ENCODE measurements around the gene GUSB. TPM values are rescaled to one million over a fixed set of nuclear protein-coding genes. Genes with fewer than 3 reads are reported as not detected.

GUSB gene
- total and polyA plus RNA-seq, 2 experiments from 2014 or later: 33.8 to 54.6 TPM

DNA sequence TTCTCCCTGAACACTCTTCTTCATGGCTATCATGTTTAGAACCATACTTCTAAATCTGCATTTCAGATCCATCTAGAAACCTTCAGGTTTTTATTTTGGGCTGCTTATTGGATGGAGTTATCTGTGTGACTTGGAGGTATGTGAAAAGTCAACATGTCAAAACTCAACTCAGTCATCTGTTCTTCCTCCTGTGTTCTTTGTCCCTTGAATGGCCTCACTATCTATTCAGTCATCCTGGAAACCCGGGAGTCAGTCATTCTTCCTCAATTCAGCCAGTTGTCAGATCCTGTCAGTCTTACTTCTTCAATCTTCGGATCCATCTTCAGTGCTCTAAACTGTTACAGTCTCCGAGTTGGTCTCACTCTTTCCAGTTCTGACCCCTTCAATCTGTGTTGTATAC lies 57.0 kb downstream of the GUSB start:
- Histone ChIP-seq H3K9me3 (ENCODE audit: low read depth) (no peaks in the 10 kb centered on the region), H3K36me3 (no peaks in the 10 kb centered on the region), H3K27ac (no peak overlapping the region), H3K27me3 (no peaks in the 10 kb centered on the region), H3K4me3 (no peak overlapping the region), H3K4me1 (ENCODE audit: low read depth) (no peaks in the 10 kb centered on the region)
- DNase-seq (ENCODE audit: low read depth in 1 of 2, low spot score in 1 of 2): no peak
- TF ChIP-seq, protein P1, sequence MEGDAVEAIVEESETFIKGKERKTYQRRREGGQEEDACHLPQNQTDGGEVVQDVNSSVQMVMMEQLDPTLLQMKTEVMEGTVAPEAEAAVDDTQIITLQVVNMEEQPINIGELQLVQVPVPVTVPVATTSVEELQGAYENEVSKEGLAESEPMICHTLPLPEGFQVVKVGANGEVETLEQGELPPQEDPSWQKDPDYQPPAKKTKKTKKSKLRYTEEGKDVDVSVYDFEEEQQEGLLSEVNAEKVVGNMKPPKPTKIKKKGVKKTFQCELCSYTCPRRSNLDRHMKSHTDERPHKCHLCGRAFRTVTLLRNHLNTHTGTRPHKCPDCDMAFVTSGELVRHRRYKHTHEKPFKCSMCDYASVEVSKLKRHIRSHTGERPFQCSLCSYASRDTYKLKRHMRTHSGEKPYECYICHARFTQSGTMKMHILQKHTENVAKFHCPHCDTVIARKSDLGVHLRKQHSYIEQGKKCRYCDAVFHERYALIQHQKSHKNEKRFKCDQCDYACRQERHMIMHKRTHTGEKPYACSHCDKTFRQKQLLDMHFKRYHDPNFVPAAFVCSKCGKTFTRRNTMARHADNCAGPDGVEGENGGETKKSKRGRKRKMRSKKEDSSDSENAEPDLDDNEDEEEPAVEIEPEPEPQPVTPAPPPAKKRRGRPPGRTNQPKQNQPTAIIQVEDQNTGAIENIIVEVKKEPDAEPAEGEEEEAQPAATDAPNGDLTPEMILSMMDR (IDR thresholded peaks at IDR 0.05; ENCODE audit: low read depth, low read length): no peak

DNA sequence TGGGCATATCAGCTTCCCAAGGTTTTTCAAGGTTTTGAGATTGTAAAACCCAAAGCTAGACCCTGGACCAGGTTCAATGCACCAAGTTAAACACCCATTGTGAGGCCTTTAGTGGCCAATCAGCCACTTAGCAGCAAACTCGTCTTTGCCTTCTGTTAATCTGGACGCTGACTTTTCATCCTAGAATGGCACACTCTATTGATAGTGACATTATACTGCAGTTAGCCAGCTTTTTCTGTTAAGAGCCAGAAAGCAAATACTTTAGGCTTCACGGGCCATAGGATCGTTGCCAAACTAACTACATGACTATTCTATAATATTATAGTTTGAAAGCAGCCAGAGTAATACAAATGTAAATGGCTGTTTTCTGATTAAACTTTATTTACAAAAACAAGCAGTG lies 57.8 kb downstream of the GUSB start:
- no peak for DNase-seq (ENCODE audit: low read depth in 1 of 2, low spot score in 1 of 2)
- no peaks in the 10 kb centered on the region for H3K4me1 ChIP-seq (ENCODE audit: low read depth)
- H3K27me3 ChIP-seq: no peaks in the 10 kb centered on the region
- TF ChIP-seq, protein P1 (IDR thresholded peaks at IDR 0.05; ENCODE audit: low read depth, low read length): no peak
- H3K27ac ChIP-seq: no peak overlapping the region
- H3K4me3 ChIP-seq: no peak overlapping the region
- H3K36me3 ChIP-seq: no peaks in the 10 kb centered on the region
- no peaks in the 10 kb centered on the region for H3K9me3 ChIP-seq (ENCODE audit: low read depth)

DNA sequence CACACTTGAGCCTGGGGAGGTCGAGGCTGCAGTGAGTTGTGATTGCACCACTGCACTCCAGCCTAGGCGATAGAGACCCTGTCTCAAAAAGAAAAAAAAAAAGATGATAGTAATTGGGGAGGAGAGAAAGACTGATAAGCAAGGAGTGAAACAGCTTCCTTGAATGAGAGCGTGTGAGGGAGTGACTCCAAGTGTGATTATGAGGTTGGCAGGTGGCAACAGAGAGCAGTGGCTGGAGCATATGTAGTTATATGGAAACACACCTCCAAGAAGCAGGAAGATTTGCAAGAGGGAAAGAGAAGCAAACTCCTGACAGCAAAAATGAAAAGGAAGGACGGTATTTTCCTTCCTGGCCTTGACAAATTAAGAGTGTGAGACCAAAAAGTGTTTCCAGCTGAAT lies 58.7 kb downstream of the GUSB start:
- no peak overlapping the region for H3K4me3 ChIP-seq
- H3K36me3 ChIP-seq: no peaks in the 10 kb centered on the region
- H3K9me3 ChIP-seq (ENCODE audit: low read depth): no peaks in the 10 kb centered on the region
- no peaks in the 10 kb centered on the region for H3K4me1 ChIP-seq (ENCODE audit: low read depth)
- no peak for DNase-seq (ENCODE audit: low read depth in 1 of 2, low spot score in 1 of 2)
- TF ChIP-seq, protein P1 (IDR thresholded peaks at IDR 0.05; ENCODE audit: low read depth, low read length): no peak
- no peaks in the 10 kb centered on the region for H3K27me3 ChIP-seq
- H3K27ac ChIP-seq: no peak overlapping the region

DNA sequence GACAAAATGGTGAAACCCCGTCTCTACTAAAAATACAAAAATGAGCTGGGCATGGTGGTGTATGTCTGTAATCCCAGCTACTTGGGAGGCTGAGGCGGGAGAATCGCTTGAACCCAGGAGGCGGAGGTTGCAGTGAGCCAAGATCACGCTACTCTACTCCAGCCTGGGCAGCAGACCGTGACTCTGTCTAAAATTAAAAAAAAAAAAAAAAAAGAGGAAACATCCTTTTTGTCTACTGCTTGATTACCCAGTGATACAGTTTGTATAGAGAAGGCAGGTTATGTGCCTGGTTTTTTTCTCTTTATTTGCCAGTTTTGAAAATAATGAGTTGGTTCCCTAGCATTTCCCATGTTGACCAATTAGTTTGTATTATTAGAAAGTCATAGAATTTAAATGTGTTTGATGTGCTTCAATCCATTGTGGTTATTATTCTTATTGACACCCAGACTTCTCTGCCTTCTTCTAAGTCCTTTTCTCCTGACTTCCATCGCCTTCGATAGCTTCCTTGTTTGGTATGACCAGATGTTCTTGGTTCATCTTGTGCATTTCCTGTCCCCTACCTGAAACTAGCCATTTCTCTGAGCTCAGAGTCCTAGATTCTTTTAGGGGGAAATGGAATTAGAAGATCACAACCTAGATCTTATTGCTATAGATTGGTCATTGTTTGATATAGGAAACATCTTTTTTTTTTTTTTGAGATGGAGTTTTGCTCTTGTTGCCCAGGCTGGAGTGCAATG lies 65.9 kb downstream of the GUSB start:
- TF ChIP-seq, protein P1 (IDR thresholded peaks at IDR 0.05; ENCODE audit: low read depth, low read length): no peak
- no peaks in the 10 kb centered on the region for H3K27me3 ChIP-seq
- no peak for DNase-seq (ENCODE audit: low read depth in 1 of 2, low spot score in 1 of 2)
- H3K27ac ChIP-seq: no peak overlapping the region
- no peak overlapping the region for H3K4me3 ChIP-seq
- H3K9me3 ChIP-seq (ENCODE audit: low read depth): no peaks in the 10 kb centered on the region
- H3K36me3 ChIP-seq: no peaks in the 10 kb centered on the region
- H3K4me1 ChIP-seq (ENCODE audit: low read depth): no peaks in the 10 kb centered on the region

DNA sequence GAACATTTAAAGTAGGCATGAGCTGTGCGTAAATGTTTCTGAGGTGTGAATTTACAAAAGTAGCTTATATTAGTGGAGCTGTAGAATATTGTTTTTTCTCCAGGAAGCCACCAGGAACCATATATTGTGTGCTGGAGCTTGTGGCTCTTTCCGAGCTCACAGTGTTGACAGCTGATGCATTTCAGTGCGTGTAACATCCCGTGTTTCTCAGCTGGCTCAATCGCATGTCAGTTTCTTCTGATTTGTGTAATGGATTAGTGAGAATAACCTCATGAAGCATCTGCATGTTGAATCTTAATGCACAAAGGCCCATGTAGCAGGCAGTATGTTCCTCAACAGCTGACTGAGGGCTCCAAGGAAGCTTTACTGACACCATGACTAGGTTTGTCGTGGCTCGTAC lies 69.8 kb downstream of the GUSB start:
- Histone ChIP-seq H3K27me3 (no peaks in the 10 kb centered on the region), H3K4me3 (no peak overlapping the region), H3K27ac (no peak overlapping the region), H3K36me3 (no peaks in the 10 kb centered on the region), H3K9me3 (ENCODE audit: low read depth) (no peaks in the 10 kb centered on the region), H3K4me1 (ENCODE audit: low read depth) (no peaks in the 10 kb centered on the region)
- TF ChIP-seq, protein P1 (IDR thresholded peaks at IDR 0.05; ENCODE audit: low read depth, low read length): no peak
- no peak for DNase-seq (ENCODE audit: low read depth in 1 of 2, low spot score in 1 of 2)

Other genes starting within 250 kb of the GUSB start
- 7.3 and 8.6 TPM in 2 replicates for gene VKORC1L1, start 109.1 kb downstream of the GUSB start, total RNA-seq
- gene VKORC1L1, start 109.1 kb downstream of the GUSB start, polyA plus RNA-seq: 12.8 and 14.6 TPM in 2 replicates
- 13.6 and 17.9 TPM in 2 replicates for gene ASL, start 93.6 kb upstream of the GUSB start, total RNA-seq
- 14.0 and 18.1 TPM in 2 replicates for gene ASL, start 93.6 kb upstream of the GUSB start, polyA plus RNA-seq
- gene CRCP, start 132.6 kb upstream of the GUSB start, total RNA-seq: 20.3 and 30.0 TPM in 2 replicates
- gene CRCP, start 132.6 kb upstream of the GUSB start, polyA plus RNA-seq: 10.6 and 15.5 TPM in 2 replicates
- gene TPST1, start 223.1 kb upstream of the GUSB start, total RNA-seq: 20.4 and 21.1 TPM in 2 replicates
- gene TPST1, start 223.1 kb upstream of the GUSB start, polyA plus RNA-seq: 23.7 and 24.8 TPM in 2 replicates